Regular cardiac myocyte (primary cell): ENCODE results near the gene FOXD1. TPM values are rescaled to one million over a fixed set of nuclear protein-coding genes. Genes with fewer than 3 reads are reported as not detected.

Source experiments
- total RNA-seq: library from RNA; depleted of rRNA; stranded (reverse); fragments of >200 nt; gene quantifications from 2 replicates; pipeline ENCODE4 v1.2.3, GENCODE V29; 2014

The FOXD1 gene
- total RNA-seq = 6.5 and 7.1 TPM in 2 replicates

GRCh38 chr5:73448463-73449136, at the start of gene FOXD1:
TSS of gene FOXD1 (minus strand) at chr5:73448777. CDS start at chr5:73448362, 415 bp downstream.

Other genes with a start within 250 kb of the FOXD1 start
- gene BTF3, start 49.7 kb upstream of the FOXD1 start, total RNA-seq = 171 and 249 TPM in 2 replicates
- gene ANKRA2, start 116.9 kb upstream of the FOXD1 start, total RNA-seq = 12.8 and 28.8 TPM in 2 replicates
- gene UTP15, start 117.0 kb upstream of the FOXD1 start, total RNA-seq = 22.0 and 25.7 TPM in 2 replicates
- 23.8 and 51.9 TPM in 2 replicates for gene ARHGEF28, start 177.4 kb upstream of the FOXD1 start, total RNA-seq